ENCODE measurements around the gene RAB9A. TPM values are rescaled to one million over a fixed set of nuclear protein-coding genes. Genes with fewer than 3 reads are reported as not detected.

The RAB9A gene
- total RNA-seq, 4 donors from 2014 or later = 20.8 to 33.1 (median 25.4) TPM

- intact Hi-C loops (cut with DNase I) = no loop called here
- no peaks in the 10 kb centered on the region for H3K36me3 ChIP-seq
- peak overlapping the region; percentile 88 to 94 (median 90) for H3K27ac ChIP-seq (replicated peaks in 1 of 4)
- 73% methylated on average over 7 of the region's 7 CpGs for whole genome bisulfite sequencing
- H3K27me3 ChIP-seq = no peaks in the 10 kb centered on the region
- H3K4me3 ChIP-seq = peak overlapping the region in 2 of 4 donors; percentile 7 to 78
- TF ChIP-seq POLR2A (IDR thresholded peaks at IDR 0.05; ENCODE audit: low read depth) (no peak), EP300 (IDR thresholded peaks at IDR 0.05) (no peak), CTCF (IDR thresholded peaks at IDR 0.05) (no peak), POLR2AphosphoS5 (IDR thresholded peaks at IDR 0.05) (no peak)
- peaks cover 3 to 42% (median 39%) of the 10 kb centered on the region in 4 donors for H3K4me1 ChIP-seq
- no peaks in the 10 kb centered on the region for H3K9me3 ChIP-seq
- DNase-seq (ENCODE audit: extremely low spot score) = no peak
Observed at GRCh38 chrX:13732246-13733067, 43.5 kb downstream of the RAB9A start.

GRCh38 chrX:13733506-13733905 lies 44.6 kb downstream of the RAB9A start:
- Histone ChIP-seq H3K4me3 (peak overlapping the region; percentile 73 to 84 (median 78)), H3K36me3 (no peaks in the 10 kb centered on the region), H3K27ac (replicated peaks in 1 of 4) (peak overlapping the region; percentile 88 to 94 (median 90)), H3K4me1 (peaks cover 3 to 42% (median 39%) of the 10 kb centered on the region in 4 donors), H3K9me3 (no peaks in the 10 kb centered on the region), H3K27me3 (no peaks in the 10 kb centered on the region)
- DNase-seq (ENCODE audit: extremely low spot score) = no peak
- TF ChIP-seq CTCF (IDR thresholded peaks at IDR 0.05) (no peak), POLR2A (IDR thresholded peaks at IDR 0.05; ENCODE audit: low read depth) (no peak), EP300 (IDR thresholded peaks at IDR 0.05) (no peak), POLR2AphosphoS5 (IDR thresholded peaks at IDR 0.05) (peak in 1 of 2 donors; percentile 55)
- 28% methylated on average over 4 of the region's 4 CpGs for WGBS
- intact Hi-C loops (cut with DNase I) = no loop called here

- peak within 1 kb of the TSS; percentile 88 to 94 (median 90) for H3K27ac ChIP-seq (replicated peaks in 1 of 4)
- no peaks in the 10 kb centered on the region for H3K9me3 ChIP-seq
- TF ChIP-seq CTCF (IDR thresholded peaks at IDR 0.05) (no peak), POLR2A (IDR thresholded peaks at IDR 0.05; ENCODE audit: low read depth) (peak; percentile 72), POLR2AphosphoS5 (IDR thresholded peaks at IDR 0.05) (peak; percentile 98), EP300 (IDR thresholded peaks at IDR 0.05) (no peak)
- no peaks in the 10 kb centered on the region for H3K27me3 ChIP-seq
- DNase-seq (ENCODE audit: extremely low spot score) = peak; percentile 95
- H3K4me1 ChIP-seq = peaks cover 3 to 42% (median 39%) of the 10 kb centered on the region in 4 donors
- H3K36me3 ChIP-seq = peaks cover 0 to 5% (median under 1%) of the 10 kb centered on the region in 4 donors
- peak within 1 kb of the TSS; percentile 73 to 84 (median 78) for H3K4me3 ChIP-seq
- intact Hi-C loops (cut with DNase I) = no loop called here
- WGBS = 1% methylated on average over 29 of the region's 75 CpGs
Observed at GRCh38 chrX:13734278-13735172, 45.6 kb downstream of the RAB9A start, which contains the start of the genes OFD1 and TRAPPC2. OFD1 (plus strand) TSS chrX:13734748; CDS start chrX:13735072, 324 bp downstream. TRAPPC2 (minus strand) TSS chrX:13734620; CDS start chrX:13719963, 14,657 bp downstream.

- no peaks in the 10 kb centered on the region for H3K27me3 ChIP-seq
- no peak overlapping the region for H3K27ac ChIP-seq (replicated peaks in 1 of 4)
- no peak for DNase-seq (ENCODE audit: extremely low spot score)
- TF ChIP-seq CTCF (IDR thresholded peaks at IDR 0.05) (no peak), POLR2AphosphoS5 (IDR thresholded peaks at IDR 0.05) (no peak)
- WGBS = 81% methylated on average over 6 of the region's 6 CpGs
- H3K4me1 ChIP-seq = peaks cover 0 to 9% (median 1%) of the 10 kb centered on the region in 4 donors
- no peak overlapping the region for H3K4me3 ChIP-seq
- intact Hi-C loops (cut with DNase I) = no loop called here
- peaks cover 0 to 22% (median 16%) of the 10 kb centered on the region in 4 donors for H3K36me3 ChIP-seq
- H3K9me3 ChIP-seq = no peaks in the 10 kb centered on the region
Observed at GRCh38 chrX:13741695-13742094, 52.8 kb downstream of the RAB9A start.
